ENCODE measurements around the gene FOXO4.
"Not testable (repeated sequence)": the region's sequence is repeated elsewhere in the genome, so short reads cannot be mapped to it uniquely, and the experiment has no call there.

Gene FOXO4, protein sequence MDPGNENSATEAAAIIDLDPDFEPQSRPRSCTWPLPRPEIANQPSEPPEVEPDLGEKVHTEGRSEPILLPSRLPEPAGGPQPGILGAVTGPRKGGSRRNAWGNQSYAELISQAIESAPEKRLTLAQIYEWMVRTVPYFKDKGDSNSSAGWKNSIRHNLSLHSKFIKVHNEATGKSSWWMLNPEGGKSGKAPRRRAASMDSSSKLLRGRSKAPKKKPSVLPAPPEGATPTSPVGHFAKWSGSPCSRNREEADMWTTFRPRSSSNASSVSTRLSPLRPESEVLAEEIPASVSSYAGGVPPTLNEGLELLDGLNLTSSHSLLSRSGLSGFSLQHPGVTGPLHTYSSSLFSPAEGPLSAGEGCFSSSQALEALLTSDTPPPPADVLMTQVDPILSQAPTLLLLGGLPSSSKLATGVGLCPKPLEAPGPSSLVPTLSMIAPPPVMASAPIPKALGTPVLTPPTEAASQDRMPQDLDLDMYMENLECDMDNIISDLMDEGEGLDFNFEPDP

DNA sequence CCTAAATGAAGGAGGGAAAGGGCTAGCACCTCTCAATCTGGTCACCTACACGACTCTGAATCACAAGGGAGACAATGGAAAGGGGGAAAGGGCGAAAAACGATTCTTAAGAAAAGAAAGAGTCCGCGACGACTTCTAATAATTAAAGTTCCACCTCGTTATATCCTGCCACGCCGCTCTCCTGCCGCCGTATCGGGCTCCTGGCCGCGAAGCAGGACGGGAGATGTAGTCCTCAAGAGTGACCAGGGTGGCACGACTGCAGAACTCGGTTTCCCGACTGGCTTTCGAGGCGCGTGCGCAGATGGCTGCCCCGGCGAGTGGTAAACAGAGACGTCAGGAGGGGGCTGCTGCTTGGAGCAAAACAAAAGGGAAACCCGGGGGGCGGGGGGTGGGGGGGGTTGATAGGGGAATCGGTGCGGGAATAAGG, at the start of gene FOXO4:
Gene FOXO4 (plus strand): TSS at position 297 of the 426 bp plus-strand sequence. CDS start 678 bp downstream, outside the sequence.
- DNase-seq (ENCODE audit: low read depth): peak; percentile 56
- H3K4me3 ChIP-seq (ENCODE audit: low read depth, low read length): peak within 1 kb of the TSS; percentile 60
- no peak for TF ChIP-seq CTCF (IDR thresholded peaks at IDR 0.05; ENCODE audit: control insufficient read depth, extremely low read depth, insufficient read depth)

GRCh38 chrX:71047891-71048290, 47.8 kb upstream of the FOXO4 start:
- H3K4me3 ChIP-seq (ENCODE audit: low read depth, low read length); DNase-seq (ENCODE audit: low read depth): not testable (repeated sequence)

DNA sequence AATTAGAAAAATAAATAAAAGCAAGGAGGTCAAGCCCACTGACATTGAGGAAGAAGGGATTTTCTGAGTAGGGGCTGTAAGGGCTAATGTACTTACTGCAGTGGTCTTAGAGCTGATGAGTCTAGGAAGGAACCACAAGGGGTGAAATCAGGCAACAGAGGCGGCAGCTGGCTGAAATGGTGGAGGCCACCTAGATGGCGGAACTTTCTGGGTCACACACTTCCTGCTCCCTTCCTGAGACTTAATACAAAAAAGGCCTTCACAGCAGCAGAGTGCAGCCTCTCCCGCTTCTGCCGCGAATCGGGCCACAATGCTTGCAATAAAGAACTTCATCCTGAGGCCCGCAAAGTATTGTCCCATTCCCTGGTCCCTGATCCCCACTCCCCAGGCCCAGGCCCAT, 42.9 kb upstream of the FOXO4 start:
- DNase-seq (ENCODE audit: low read depth): no peak
- no peak for TF ChIP-seq CTCF (IDR thresholded peaks at IDR 0.05; ENCODE audit: control insufficient read depth, extremely low read depth, insufficient read depth)
- no peak overlapping the region for H3K4me3 ChIP-seq (ENCODE audit: low read depth, low read length)

GRCh38 chrX:71053217-71053621, 42.4 kb upstream of the FOXO4 start:
- no peak for DNase-seq (ENCODE audit: low read depth)
- no peak overlapping the region for H3K4me3 ChIP-seq (ENCODE audit: low read depth, low read length)
- TF ChIP-seq CTCF (IDR thresholded peaks at IDR 0.05; ENCODE audit: control insufficient read depth, extremely low read depth, insufficient read depth): no peak

- no peak overlapping the region for H3K4me3 ChIP-seq (ENCODE audit: low read depth, low read length)
- TF ChIP-seq CTCF (IDR thresholded peaks at IDR 0.05; ENCODE audit: control insufficient read depth, extremely low read depth, insufficient read depth): no peak
- no peak for DNase-seq (ENCODE audit: low read depth)
These were observed 38.8 kb upstream of the FOXO4 start for GRCh38 chrX:71056867-71057266.

GRCh38 chrX:71057848-71058530, 37.7 kb upstream of the FOXO4 start:
- TF ChIP-seq CTCF (IDR thresholded peaks at IDR 0.05; ENCODE audit: control insufficient read depth, extremely low read depth, insufficient read depth): no peak
- DNase-seq (ENCODE audit: low read depth): no peak
- no peak overlapping the region for H3K4me3 ChIP-seq (ENCODE audit: low read depth, low read length)

DNA sequence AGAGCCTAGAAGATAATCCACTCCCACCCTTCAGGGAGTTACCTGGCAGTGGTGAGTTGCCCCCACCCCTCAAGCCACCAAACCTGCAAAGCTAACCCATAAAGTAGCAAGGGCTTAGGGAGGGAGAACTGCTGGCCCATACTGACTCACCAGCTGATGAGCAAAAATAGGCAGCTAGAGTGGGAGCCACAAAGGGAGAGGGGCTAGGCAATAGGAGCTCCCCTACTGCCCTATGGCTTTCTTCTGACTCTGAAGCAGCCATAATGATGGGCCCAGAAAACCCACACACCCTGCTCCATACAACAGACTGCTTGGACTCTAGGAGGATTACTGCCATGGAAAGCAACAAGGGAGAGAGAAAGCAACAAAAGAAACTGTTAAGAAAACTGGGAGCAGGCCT, 35.5 kb upstream of the FOXO4 start:
- TF ChIP-seq CTCF (IDR thresholded peaks at IDR 0.05; ENCODE audit: control insufficient read depth, extremely low read depth, insufficient read depth): no peak
- no peak overlapping the region for H3K4me3 ChIP-seq (ENCODE audit: low read depth, low read length)
- DNase-seq (ENCODE audit: low read depth): no peak

All from LNCaP clone FGC (cell line).